BLaER1 treated with 17β-estradiol and CSF1 and Interleukin-3, amounts not matched to agents 10 nM and 100 nM (cell line): Measurements from ENCODE around the gene LRSAM1.

Experiments used
- H3K27ac ChIP-seq, 11 experiments: shearing (Covaris generic); formaldehyde crosslinking; 2 replicates each; pipeline ENCODE4 v1.8.1; 2022
- H3K27me3 ChIP-seq, 11 experiments: shearing (Covaris generic); formaldehyde crosslinking; 2 replicates each; pipeline ENCODE4 v1.8.1; 2022
- H3K36me3 ChIP-seq, 11 experiments: shearing (Covaris generic); formaldehyde crosslinking; 2 replicates each; pipeline ENCODE4 v1.8.1; 2022
- H3K4me1 ChIP-seq, 10 experiments: shearing (Covaris generic); formaldehyde crosslinking; 2 replicates each; pipeline ENCODE4 v1.8.1; 2022
- H3K4me2 ChIP-seq, 11 experiments: shearing (Covaris generic); formaldehyde crosslinking; 2 replicates each; pipeline ENCODE4 v1.8.1; 2022
- H3K4me3 ChIP-seq, 10 experiments: shearing (Covaris generic); formaldehyde crosslinking; 2 replicates each; pipeline ENCODE4 v1.8.1; 2022
- H3K9ac ChIP-seq, 11 experiments: shearing (Covaris generic); formaldehyde crosslinking; 2 replicates each; pipeline ENCODE4 v1.8.1; 2022
- H3K9me3 ChIP-seq, 11 experiments: shearing (Covaris generic); formaldehyde crosslinking; replicated peaks in 1 of 11; 2 replicates each; pipeline ENCODE4 v1.8.1; 2022
- H4K20me1 ChIP-seq, 11 experiments: shearing (Covaris generic); formaldehyde crosslinking; 2 replicates each; pipeline ENCODE4 v1.8.1; 2022
- Cebpa-rat ChIP-seq, 11 experiments: shearing (Covaris generic); IDR thresholded peaks; 2 replicates each; pipeline ENCODE4 v1.8.1; 2022

Gene LRSAM1

GRCh38 chr9:127550282-127550681 lies 99.0 kb downstream of the LRSAM1 start:
- no peak for TF ChIP-seq Cebpa-rat (IDR thresholded peaks at IDR 0.05)
- Histone ChIP-seq H3K9ac (peak overlapping the region in 6 of 11 experiments; percentile 14 to 61 (median 18); a peak in 5 of 22 replicates), H3K4me2 (peak overlapping the region; percentile 50 to 99 (median 74)), H3K27me3 (no peaks in the 10 kb centered on the region), H3K4me3 (no peak overlapping the region), H3K9me3 (no peaks in the 10 kb centered on the region), H3K36me3 (peaks cover 0 to 86% (median 15%) of the 10 kb centered on the region in 11 experiments; a peak in 13 of 22 replicates), H4K20me1 (peaks cover 4 to 100% (median 94%) of the 10 kb centered on the region in 11 experiments), H3K27ac (peak overlapping the region in 1 of 11 experiments; percentile 36; a peak in 2 of 22 replicates), H3K4me1 (peaks cover 47 to 100% (median 83%) of the 10 kb centered on the region in 10 experiments)

- H3K36me3 ChIP-seq, result peaks cover 0 to 81% (median 15%) of the 10 kb centered on the region in 11 experiments; a peak in 13 of 22 replicates
- peaks cover 47 to 100% (median 83%) of the 10 kb centered on the region in 10 experiments for H3K4me1 ChIP-seq
- peak overlapping the region in 1 of 11 experiments; percentile 36; a peak in 1 of 22 replicates for H3K27ac ChIP-seq
- peak overlapping the region; percentile 50 to 99 (median 74); a peak in 20 of 22 replicates for H3K4me2 ChIP-seq
- H3K27me3 ChIP-seq, result no peaks in the 10 kb centered on the region
- H3K4me3 ChIP-seq, result no peak overlapping the region
- peak overlapping the region in 3 of 11 experiments; percentile 17 to 61 (median 47); a peak in 3 of 22 replicates for H3K9ac ChIP-seq
- peaks cover 8 to 100% (median 89%) of the 10 kb centered on the region in 11 experiments for H4K20me1 ChIP-seq
- no peak for TF ChIP-seq Cebpa-rat (IDR thresholded peaks at IDR 0.05)
- no peaks in the 10 kb centered on the region for H3K9me3 ChIP-seq
Measured at GRCh38 chr9:127550751-127551150, 99.4 kb downstream of the LRSAM1 start.
